MG63 (cell line): Measurements from ENCODE around the gene IL11RA. TPM values are rescaled to one million over a fixed set of nuclear protein-coding genes. Genes with fewer than 3 reads are reported as not detected.

Source experiments
- DNase-seq: peaks from one replicate; pipeline ENCODE4 v3.0.0-alpha.2; 2020
- H3K27me3 ChIP-seq: fragments of 250-450 bp; sonication (Bioruptor Pico); 2 replicates; pipeline ENCODE4 v1.5.1; 2020; ENCODE audit warnings: mild to moderate bottlenecking, moderate library complexity
- H3K36me3 ChIP-seq: fragments of 250-450 bp; sonication (Bioruptor Pico); 2 replicates; pipeline ENCODE4 v1.5.1; 2020; ENCODE audit warnings: mild to moderate bottlenecking, moderate library complexity
- H3K4me3 ChIP-seq: fragments of 250-450 bp; sonication (Bioruptor Pico); 2 replicates; pipeline ENCODE4 v1.5.1; 2020; ENCODE audit warnings: mild to moderate bottlenecking, moderate library complexity
- H3K9me3 ChIP-seq: fragments of 250-450 bp; sonication (Bioruptor Pico); 2 replicates; pipeline ENCODE4 v1.5.1; 2020; ENCODE audit warnings: mild to moderate bottlenecking, moderate library complexity
- total RNA-seq: library from RNA; depleted of rRNA; stranded (reverse); fragments of >200 nt; shearing (Covaris generic); gene quantifications from 2 replicates; pipeline ENCODE4 v1.2.3, GENCODE V29; 2014; ENCODE audit warnings: low replicate concordance

Gene IL11RA
- total RNA-seq, 1 experiment from 2014 or later: 16.9 TPM

DNA sequence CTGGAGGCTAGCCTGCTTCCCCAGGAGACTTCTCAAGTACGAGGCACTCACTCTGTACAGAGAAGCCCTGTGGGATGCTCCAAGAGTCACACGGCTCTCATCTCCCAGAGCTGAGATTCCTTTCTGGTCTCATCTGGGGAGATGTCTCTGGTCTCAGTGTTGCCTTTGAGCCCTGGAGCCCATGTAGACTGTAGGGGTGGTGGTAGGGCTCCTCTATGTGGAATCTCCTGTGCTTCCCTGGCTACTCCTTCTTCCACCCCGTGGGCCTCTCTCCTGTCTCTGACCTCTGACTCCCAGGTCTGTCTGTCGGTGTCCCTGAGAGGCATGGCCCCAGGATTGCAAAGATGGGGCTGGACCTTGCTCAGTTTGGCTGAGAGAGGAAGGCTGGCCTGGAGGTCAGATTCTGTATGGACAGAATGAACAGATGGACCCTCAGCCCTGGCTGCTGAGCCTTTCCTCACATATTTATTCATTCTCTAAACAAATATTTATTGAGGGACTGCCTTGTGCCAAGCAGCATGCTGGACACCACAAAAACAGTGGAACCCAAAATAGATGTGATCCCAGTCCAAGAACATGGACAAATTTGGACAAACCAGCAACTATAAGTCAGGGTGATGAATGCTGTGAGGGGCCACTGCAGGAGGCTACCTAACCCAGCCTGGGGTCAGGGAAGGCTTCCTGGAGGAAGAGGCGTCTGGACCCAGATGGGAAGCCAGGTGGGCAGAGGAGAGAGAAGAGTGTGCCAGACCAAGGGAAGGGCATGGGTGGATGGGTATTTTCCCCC lies 36.5 kb downstream of the IL11RA start:
- H3K9me3 ChIP-seq: no peaks in the 10 kb centered on the region

DNA sequence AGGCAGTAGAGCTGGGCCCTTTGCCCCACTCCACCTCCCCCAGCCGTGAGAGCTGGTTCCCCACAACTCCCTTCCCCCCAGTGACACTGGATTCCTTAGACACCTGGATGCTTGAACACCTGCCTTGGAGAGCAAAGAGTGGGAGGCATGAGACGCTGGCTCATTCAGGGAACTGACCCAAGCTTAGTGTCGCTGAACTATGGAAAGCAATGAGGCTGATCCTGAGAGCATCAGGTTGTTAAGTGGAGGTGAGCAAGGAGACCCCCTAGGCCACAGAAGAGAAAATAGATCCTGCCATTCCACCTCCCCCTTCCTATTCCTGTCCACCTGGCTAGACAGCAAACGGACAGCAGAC lies 37.1 kb downstream of the IL11RA start:
- DNase-seq: no peak
- Histone ChIP-seq H3K4me3 (no peak overlapping the region), H3K27me3 (no peaks in the 10 kb centered on the region), H3K36me3 (no peaks in the 10 kb centered on the region), H3K9me3 (no peaks in the 10 kb centered on the region)

More for the DNA sequence above, 36.5 kb downstream of the IL11RA start:
- DNase-seq: no peak
- Histone ChIP-seq H3K27me3 (no peaks in the 10 kb centered on the region), H3K36me3 (no peaks in the 10 kb centered on the region), H3K4me3 (no peak overlapping the region)

DNA sequence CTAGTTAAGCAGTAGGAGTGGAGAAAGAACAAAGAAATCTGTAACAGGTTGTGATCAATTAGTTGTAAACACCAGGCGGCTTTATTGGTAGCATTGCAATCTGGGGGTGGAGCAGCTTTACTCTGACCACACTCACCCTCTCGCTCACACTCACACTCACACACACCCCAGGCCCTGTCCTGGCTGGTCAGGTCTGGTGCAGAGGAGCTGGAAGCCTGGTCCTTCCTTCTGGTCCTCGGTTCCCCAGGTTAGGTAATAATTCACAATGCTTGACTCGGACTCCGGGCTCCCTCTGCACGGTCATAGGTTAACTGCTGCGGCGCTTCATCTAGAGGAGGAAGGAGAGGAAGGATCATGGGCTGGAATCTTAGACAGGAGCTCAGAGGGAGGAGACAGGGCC lies 37.5 kb downstream of the IL11RA start:
- Histone ChIP-seq H3K36me3 (no peaks in the 10 kb centered on the region), H3K9me3 (no peaks in the 10 kb centered on the region), H3K27me3 (no peaks in the 10 kb centered on the region), H3K4me3 (no peak overlapping the region)
- DNase-seq: no peak

DNA sequence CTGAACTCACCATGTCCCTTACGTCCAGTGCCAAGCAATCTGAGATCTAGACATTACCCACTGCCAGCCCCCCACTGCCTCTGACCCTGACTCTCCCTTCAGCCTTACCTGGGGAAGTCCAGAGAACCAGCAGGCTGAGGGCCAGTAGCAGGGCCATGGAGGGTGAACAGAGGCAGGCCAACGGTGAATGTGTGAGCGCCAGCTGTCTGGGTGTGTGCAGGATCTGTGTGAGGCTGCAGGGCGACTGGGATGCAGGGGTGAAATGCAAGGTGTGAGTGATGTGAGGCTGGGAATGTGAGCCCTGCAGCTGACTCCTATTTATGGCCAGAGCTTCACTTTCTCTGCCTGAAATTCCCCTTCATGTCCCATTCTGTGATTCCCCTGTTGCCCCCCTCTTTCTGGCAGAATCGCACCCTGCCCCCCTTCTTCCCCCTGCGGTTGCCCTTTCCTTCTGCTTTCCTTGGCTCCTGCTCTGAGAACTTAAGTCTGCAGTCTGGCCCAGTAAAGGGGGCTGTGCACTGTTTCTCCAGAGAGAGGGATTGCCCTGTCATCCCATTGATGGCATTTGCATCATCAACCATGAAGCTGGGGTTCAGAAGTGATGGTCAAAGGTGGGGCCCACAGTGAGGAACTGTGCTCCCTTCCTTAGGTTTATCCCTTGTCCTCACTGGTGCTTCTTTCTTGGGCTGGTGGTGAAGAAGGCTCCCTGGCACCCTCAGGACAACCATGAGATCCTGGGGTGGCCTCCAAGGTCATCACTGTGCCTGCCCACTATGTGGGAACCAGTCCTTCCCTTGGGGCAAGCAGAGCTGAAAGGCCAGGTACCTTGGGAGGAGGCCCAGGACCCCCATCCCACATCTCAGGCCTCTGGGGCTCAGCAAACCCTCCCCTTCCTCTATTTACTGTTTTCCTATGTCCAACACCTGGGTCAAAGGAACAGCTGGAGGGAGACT lies 39.3 kb downstream of the IL11RA start, which contains the start of gene CCL19:
CCL19 (minus strand) TSS at position 294 of the 953 bp plus-strand sequence; CDS start at position 157, 137 bp downstream.
- Histone ChIP-seq H3K36me3 (no peaks in the 10 kb centered on the region), H3K9me3 (no peaks in the 10 kb centered on the region), H3K4me3 (no peak within 1 kb of the TSS), H3K27me3 (no peaks in the 10 kb centered on the region)
- no peak for DNase-seq

DNA sequence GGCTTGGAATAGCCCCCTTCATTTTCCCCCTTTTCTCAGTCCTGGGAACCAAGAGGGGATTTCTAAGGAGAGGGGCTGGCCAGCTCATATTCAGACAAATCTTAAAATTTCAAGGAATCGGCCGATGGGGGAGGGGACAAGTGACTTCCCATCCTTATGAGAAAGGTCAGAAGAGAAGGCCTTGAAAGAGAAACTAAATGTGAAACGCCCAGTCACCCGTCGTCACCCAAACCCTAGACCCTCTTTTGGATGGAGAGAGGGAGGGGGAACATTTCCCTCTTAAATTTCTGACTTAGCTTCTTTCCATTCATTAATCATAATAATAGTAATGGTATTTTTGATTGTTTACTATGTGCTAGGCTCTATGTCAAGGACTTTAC lies 39.9 kb downstream of the IL11RA start:
- no peaks in the 10 kb centered on the region for H3K36me3 ChIP-seq
- no peak for DNase-seq

DNA sequence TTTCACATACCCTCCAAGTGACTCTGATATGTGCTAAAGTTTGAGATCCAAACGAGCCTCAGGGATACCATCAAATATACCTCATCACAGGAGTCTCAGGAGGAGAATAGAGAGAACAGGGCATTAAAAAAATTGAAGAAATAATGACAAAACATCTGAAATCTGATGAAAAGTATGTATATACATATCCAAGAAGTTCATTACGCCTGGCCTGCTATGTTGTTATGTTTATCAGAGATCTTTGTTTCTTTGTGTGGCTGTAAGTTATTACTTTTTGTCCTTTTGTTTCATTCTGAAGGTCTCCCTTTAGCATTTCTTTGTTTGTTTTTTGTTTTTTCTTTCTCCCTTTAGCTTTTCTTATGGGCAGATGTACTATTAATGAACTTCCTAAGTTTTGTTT lies 41.6 kb downstream of the IL11RA start:
- Histone ChIP-seq H3K27me3 (no peaks in the 10 kb centered on the region), H3K9me3 (no peaks in the 10 kb centered on the region), H3K36me3 (no peaks in the 10 kb centered on the region), H3K4me3 (no peak overlapping the region)
- DNase-seq: no peak

More for the DNA sequence above, 39.9 kb downstream of the IL11RA start:
- Histone ChIP-seq H3K4me3 (no peak overlapping the region), H3K27me3 (no peaks in the 10 kb centered on the region), H3K9me3 (no peaks in the 10 kb centered on the region)

DNA sequence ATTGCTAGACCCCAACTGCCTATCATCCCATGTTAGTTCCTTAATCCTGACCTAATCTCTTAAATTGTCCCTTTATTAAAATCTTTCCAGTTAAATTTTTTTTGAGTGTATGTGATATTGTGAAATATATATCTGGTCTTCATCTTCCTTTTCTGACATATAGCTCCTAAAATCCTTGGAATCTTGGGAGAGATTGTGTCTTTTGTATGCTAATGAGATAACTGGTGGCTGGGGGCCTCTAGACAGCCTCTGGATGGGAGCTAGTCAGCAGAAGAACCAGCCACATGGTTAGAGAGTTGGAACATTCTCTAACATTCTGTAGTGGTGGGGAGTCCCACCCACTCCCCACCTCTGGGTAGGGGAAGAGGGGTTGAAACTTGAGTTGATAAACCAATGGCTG lies 42.8 kb downstream of the IL11RA start:
- DNase-seq: no peak
- H3K4me3 ChIP-seq: no peak overlapping the region
- no peaks in the 10 kb centered on the region for H3K36me3 ChIP-seq
- no peaks in the 10 kb centered on the region for H3K9me3 ChIP-seq
- H3K27me3 ChIP-seq: no peaks in the 10 kb centered on the region

DNA sequence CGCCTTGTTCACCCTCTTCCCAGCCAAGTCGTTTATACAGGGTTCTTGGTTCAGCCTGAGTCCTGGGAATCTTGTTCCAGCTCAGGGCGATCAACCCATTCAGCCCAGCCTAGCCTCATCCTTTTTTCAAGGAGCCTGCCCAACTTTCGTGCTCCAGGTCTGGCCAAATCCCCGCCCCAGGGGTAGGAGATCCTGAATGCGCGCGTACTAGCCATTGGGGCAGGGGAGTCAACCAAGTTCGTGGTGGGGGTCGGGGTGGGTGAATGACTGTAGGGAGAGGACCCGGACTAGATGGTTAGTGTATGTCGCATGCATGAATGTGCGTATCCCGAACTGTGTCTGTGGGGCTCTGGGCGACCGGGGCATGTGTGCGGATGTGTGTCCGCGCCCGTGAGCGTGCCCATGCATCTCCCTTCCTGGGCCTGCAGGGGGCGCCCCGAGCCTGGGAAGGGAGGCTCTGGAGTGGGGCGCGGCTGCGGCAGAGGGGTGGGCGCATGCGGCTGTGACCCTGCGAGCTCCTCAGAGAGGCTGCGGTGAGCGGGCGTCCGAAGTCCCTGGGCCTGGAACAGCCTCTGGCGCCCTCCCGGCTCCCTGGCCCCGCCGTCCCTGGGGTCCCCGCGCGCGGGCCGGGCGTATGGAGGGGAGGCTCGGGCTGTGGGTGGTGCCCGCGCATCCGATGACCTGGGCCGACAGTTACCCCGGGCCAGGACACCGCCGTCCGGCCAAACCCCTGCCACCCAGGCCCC lies 49.2 kb downstream of the IL11RA start:
- Histone ChIP-seq H3K9me3 (no peaks in the 10 kb centered on the region), H3K36me3 (no peaks in the 10 kb centered on the region), H3K27me3 (no peaks in the 10 kb centered on the region), H3K4me3 (peak overlapping the region; percentile 51)
- DNase-seq: peak; percentile 54

DNA sequence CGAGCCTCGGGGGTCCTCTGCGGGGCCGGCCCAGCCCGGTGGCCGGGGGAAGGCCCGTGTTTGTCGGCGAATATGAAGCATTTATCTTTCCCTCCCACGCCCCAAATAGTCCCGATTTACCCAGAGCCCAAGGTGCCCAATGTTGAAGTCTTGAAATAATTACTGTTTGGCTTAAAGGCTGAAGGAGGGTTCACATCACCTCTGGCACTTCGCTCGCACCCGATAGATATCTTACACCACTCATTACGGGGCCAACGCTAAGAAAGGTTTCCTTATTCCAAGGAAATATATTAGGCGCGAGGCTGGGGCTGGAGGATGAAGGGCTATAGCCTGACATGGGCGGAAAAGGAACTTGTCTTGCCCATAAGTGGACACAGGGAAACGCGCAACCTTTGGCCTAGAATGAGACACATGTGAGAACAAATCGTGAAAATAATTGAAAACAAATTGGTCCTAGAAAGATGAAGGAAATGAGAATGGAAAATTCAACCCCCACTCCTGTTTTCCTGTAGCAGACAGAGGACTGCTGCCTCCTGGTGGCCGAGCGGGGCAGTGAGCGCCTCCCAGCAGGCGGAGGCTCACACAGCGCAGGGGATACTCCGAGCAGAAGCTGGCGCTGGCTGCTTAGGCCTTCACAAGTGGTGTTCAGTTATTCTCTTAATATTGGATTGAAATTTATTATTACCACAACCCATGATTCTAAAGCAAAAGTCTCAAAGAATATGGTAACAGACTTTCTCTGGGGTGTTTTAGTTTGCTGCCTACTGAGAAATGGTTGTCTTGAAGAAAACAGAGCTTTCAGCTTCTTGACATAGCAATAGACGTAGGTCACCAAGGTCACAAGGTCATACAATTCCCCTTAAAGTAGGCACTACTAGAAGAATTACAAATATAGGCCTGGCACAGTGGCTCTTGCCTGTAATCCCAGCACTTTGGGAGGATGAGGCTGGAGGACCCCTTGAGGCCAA lies 50.1 kb downstream of the IL11RA start:
- peak; percentile 65 for DNase-seq
- H3K4me3 ChIP-seq: peak overlapping the region; percentile 51
- H3K9me3 ChIP-seq: no peaks in the 10 kb centered on the region
- H3K36me3 ChIP-seq: no peaks in the 10 kb centered on the region
- H3K27me3 ChIP-seq: no peaks in the 10 kb centered on the region

DNA sequence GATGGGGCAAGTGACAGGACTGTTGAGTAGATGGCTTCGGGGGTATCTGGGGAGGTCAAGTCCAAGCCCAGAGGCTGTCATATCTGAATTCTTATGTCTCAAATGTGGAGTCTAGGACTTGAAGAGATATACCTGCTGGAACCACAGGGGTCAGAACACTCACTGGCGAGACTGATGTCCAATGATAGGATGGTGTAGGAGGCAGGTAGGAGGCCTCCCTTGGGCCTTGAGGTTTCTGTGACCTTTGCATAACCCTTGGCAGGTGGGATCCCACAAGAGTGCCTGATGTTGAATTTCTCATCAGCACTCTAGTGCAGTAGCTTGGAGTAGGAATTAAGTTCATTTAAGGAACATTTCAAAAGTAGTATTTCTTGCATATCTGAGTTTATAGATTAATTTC lies 55.1 kb downstream of the IL11RA start:
- Histone ChIP-seq H3K36me3 (no peaks in the 10 kb centered on the region), H3K4me3 (no peak overlapping the region), H3K27me3 (no peaks in the 10 kb centered on the region), H3K9me3 (no peaks in the 10 kb centered on the region)
- no peak for DNase-seq

DNA sequence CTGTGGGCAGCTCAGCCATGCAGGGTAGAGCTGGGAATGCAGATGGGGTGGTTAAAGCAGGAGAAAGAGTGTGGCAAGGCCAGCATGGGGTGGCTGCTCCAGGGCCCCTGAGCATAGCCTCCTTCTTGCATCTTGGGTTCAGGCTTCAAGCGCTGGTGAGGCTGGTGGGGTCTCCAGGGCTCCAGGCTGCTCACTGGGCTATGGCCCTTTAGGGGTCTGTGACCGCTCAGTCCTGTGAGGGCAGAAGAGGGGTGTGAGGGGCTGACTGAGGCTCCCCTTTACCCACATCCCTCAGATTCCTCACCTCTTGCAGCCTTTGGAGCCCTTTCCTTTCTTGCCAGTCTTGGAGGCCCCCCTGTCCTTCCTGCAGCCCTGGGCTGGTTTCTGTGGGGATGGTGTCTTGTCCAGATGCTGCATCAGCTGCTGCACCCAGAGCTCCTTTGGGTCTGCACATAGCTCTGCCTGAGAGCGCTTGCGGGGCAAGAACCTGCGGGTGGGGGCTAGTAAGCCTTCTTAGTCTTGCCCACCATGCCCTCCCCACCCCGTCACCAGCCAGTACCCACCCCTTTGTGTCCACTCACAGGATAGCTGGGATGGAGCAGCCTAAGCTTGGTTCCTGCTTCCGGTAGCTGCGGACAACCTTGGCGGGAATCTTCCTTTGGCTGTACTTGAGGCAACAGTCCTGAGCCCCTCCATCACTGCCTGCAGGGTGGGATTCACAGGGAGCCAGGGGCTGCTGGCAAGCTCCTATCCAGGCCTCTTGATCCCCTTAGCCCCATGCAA lies 57.4 kb downstream of the IL11RA start:
- H3K27me3 ChIP-seq: no peaks in the 10 kb centered on the region
- no peaks in the 10 kb centered on the region for H3K9me3 ChIP-seq
- H3K4me3 ChIP-seq: no peak overlapping the region
- no peaks in the 10 kb centered on the region for H3K36me3 ChIP-seq
- DNase-seq: no peak

DNA sequence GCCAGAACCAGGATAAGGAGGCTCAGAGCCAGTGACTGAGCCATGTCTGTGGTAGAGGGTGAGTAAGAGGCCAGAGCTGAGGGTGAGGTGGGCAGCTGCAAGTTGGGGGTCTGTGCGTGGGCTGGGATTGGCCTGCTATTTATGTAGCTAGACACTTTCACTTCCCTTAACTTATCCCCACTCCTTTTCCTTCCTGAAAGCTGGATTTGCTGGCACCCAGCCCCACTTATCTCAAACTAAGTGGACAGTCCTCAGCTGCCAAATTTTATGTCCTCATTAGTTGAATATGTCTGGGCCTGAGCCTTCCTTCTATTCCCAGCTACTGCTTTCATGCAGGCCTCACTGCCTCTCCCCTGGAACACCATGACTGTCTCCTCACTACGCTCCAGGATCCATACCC lies 58.0 kb downstream of the IL11RA start, which contains the start of gene CCL21:
CCL21 (minus strand) TSS at position 114 of the 400 bp plus-strand sequence; CDS start at position 44, 70 bp downstream.
- H3K27me3 ChIP-seq: no peaks in the 10 kb centered on the region
- H3K4me3 ChIP-seq: no peak within 1 kb of the TSS
- H3K36me3 ChIP-seq: no peaks in the 10 kb centered on the region
- no peak for DNase-seq
- no peaks in the 10 kb centered on the region for H3K9me3 ChIP-seq
